Sigmoid colon (tissue), 4 donors: ENCODE results near the gene NAT16.

ENCODE experiments used
- POLR2AphosphoS5 ChIP-seq, 4 donors: sonication (generic); formaldehyde crosslinking; IDR thresholded peaks; one replicate each; pipeline ENCODE4 v1.6.1; 2017; ENCODE audit warnings: antibody characterized with exemption in 4 of 4
- TF ChIP-seq, protein P1 (sequence below), 4 experiments: fragments of 450-650 bp in 3 of 4; fragments of 200-600 bp in 1 of 4; IDR thresholded peaks; one replicate each; pipeline ENCODE4 v1.5.1; 2016 to 2019; ENCODE audit warnings: antibody characterized with exemption in 4 of 4, mild to moderate bottlenecking in 3 of 4, moderate library complexity in 2 of 4

DNA sequence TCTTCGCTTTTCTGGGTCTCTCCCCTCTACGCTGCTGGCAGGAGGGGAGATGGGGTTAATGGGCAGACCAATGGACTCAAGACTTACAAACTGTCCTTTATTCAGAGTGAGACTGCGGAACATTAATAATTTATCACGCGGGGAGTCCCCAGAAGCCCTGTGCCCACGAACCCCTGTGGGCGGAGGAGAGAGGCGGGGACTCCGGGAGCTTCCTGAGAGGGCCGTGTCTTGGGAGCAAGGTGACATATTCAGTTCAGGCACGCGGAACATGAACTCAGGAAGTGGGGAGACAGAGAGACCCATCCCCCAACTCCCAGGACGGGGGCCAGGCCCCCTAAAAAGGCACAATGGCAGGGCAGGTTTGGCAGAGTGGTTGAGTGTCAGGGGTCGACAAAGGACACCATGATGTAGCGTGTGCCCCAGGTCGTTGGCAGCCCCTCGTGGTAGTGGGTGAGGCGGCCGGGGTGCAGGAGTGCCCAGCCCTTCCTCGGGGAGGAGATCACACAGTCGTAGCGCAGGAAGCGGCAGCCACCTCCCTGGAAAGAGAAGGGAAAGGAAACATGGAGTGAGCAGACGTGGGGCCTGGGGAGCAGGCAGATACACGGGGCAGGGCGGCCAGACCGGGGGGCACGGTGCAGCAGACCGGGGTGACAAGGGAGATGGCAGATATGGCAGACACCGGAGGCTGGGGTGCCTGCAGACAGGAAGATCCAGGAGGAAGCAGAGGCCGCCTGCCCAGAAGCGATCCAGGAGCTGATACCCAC lies 26.0 kb upstream of the NAT16 start:
- TF ChIP-seq POLR2AphosphoS5 (IDR thresholded peaks at IDR 0.05): no peak
- TF ChIP-seq, protein P1, sequence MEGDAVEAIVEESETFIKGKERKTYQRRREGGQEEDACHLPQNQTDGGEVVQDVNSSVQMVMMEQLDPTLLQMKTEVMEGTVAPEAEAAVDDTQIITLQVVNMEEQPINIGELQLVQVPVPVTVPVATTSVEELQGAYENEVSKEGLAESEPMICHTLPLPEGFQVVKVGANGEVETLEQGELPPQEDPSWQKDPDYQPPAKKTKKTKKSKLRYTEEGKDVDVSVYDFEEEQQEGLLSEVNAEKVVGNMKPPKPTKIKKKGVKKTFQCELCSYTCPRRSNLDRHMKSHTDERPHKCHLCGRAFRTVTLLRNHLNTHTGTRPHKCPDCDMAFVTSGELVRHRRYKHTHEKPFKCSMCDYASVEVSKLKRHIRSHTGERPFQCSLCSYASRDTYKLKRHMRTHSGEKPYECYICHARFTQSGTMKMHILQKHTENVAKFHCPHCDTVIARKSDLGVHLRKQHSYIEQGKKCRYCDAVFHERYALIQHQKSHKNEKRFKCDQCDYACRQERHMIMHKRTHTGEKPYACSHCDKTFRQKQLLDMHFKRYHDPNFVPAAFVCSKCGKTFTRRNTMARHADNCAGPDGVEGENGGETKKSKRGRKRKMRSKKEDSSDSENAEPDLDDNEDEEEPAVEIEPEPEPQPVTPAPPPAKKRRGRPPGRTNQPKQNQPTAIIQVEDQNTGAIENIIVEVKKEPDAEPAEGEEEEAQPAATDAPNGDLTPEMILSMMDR (IDR thresholded peaks at IDR 0.05): no peak
